ENCODE measurements around the gene CMTM2. TPM values are rescaled to one million over a fixed set of nuclear protein-coding genes. Genes with fewer than 3 reads are reported as not detected.

Gene CMTM2
- total and polyA plus RNA-seq, 9 of the 15 experiments (the other 6 are each of a cell fraction or from before 2014, with no cell fraction given) = not detected

DNA sequence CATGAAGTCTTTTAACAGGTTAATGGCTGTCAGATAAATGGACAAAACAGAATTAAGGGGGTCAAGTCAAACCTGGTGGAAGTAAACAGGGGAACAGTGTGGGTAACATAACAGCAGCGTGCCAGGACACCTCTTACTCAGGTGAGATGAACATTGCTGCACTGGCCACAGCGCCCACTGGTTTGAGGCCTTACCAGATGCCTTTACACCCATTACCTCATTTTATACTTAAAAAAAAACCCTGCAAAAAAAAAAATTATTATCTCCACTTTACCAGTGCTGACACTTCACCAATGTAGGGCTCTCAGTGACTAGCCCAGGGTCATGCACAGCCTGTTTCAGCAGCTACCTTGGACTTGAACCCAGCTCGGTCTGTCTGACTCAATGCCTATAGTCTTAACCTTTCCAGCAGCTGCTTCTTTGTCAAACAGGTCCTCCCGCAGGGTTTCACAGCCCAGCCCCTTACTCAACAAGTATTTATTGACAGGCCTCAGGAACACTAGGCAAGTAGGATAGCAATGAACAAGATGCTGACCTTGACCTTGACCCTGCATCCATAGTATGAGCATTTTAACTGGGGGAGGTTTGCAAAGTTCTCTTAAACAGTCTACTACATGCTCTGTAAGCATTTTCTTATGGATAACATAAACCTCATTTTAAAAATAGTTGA, 55.4 kb downstream of the CMTM2 start:
- Histone ChIP-seq H2AFZ (ENCODE audit: low read depth, low read length) (no peak overlapping the region), H3K27ac (ENCODE audit: extremely low read depth, low read depth, low read length) (no peak overlapping the region), H3K9me1 (ENCODE audit: control insufficient read depth, insufficient read depth, low read length) (peaks cover 4% of the 10 kb centered on the region), H3K4me1 (replicated peaks in 1 of 2; ENCODE audit: control insufficient read depth in 2 of 2, insufficient read depth in 2 of 2, low read length in 2 of 2) (peaks cover 14 to 20% of the 10 kb centered on the region in 2 experiments), H3K4me2 (ENCODE audit: insufficient read depth, low read length) (no peak overlapping the region), H3K4me3 (no peak overlapping the region), H3K9ac (ENCODE audit: insufficient read depth in 1 of 2, low read depth in 2 of 2, low read length in 2 of 2) (no peak overlapping the region), H3K27me3 (ENCODE audit: control insufficient read depth in 2 of 2, insufficient read depth in 2 of 2, low read length in 2 of 2) (no peaks in the 10 kb centered on the region), H3K36me3 (ENCODE audit: control insufficient read depth, insufficient read depth, low read length) (peaks cover 6% of the 10 kb centered on the region; the same call in 2 of the 3 replicates), H3K79me2 (ENCODE audit: control insufficient read depth, insufficient read depth, low read length) (no peaks in the 10 kb centered on the region), H3K9me3 (replicated peaks; ENCODE audit: control insufficient read depth, insufficient read depth, low read depth, low read length) (no peaks in the 10 kb centered on the region), H4K20me1 (replicated peaks; ENCODE audit: control insufficient read depth, insufficient read depth, low read length) (no peaks in the 10 kb centered on the region)
- 91% methylated on average over 4 of the region's 4 CpGs for WGBS (ENCODE audit: insufficient coverage, low coverage, missing lambda C conversion rate)
- no TSS peak for BruUV-seq (replicated peaks)
- FAIRE-seq (peak; percentile 35), ATAC-seq (no peak), DNase-seq (ENCODE audit: extremely low read depth in 1 of 4, low spot score in 3 of 4) (no peak)
- intact Hi-C loops (cut with micrococcal nuclease) (no loop called here), in situ Hi-C loops (cut with MboI) (no loop called here)
- ChIA-PET POLR2A (interaction anchor here (0.6 to 1.4 kb wide), 5 partner anchors 8 to 26 kb away, joined by 3 to 5 read pairs (median 4); no protein-coding TSS in a partner anchor), CTCF (ENCODE audit: low intra/inter-chr PET ratio) (no interaction called here)
- TF ChIP-seq ESRRA (IDR thresholded peaks at IDR 0.05; ENCODE audit: borderline replicate concordance, low read depth) = 0 out of 2 replicates have a peak, but pooled peaks have one; percentile 38
- no peak for TF ChIP-seq PML (IDR thresholded peaks at IDR 0.05; ENCODE audit: low read length)
- no peak for TF ChIP-seq SREBF1 (IDR thresholded peaks at IDR 0.05; ENCODE audit: borderline replicate concordance, low read depth, low read length)

DNA sequence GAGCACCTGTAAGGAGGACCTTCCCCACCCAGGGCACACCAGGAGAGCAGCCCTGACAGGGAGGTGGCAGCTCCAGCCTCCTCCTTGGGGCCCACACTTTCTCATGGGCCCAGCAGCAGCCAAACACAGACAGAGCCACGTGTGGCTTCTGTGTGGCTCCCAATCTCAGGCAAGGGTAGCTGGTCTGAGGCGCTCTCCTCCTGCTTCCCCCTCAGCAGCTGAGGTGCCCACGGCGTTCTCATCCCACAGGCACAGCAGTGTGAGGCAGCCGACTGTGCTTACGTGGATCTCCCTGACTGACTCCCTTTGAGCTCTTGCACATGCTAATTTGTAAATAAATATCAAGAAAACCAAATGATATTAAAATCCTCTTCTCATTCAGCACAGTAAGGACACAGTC, 56.1 kb downstream of the CMTM2 start:
- H4K20me1 ChIP-seq (replicated peaks; ENCODE audit: control insufficient read depth, insufficient read depth, low read length) = no peaks in the 10 kb centered on the region
- H3K36me3 ChIP-seq (ENCODE audit: control insufficient read depth, insufficient read depth, low read length) = peaks cover 4% of the 10 kb centered on the region; the same call in 1 of the 3 replicates
- WGBS (ENCODE audit: insufficient coverage, low coverage, missing lambda C conversion rate) = 82% methylated on average over 6 of the region's 6 CpGs
- DNase-seq (ENCODE audit: extremely low read depth in 1 of 4, low spot score in 3 of 4) = no peak
- peaks cover 14 to 28% of the 10 kb centered on the region in 2 experiments for H3K4me1 ChIP-seq (replicated peaks in 1 of 2; ENCODE audit: control insufficient read depth in 2 of 2, insufficient read depth in 2 of 2, low read length in 2 of 2)
- H3K9me1 ChIP-seq (ENCODE audit: control insufficient read depth, insufficient read depth, low read length) = peaks cover 4% of the 10 kb centered on the region
- H3K9me3 ChIP-seq (replicated peaks; ENCODE audit: control insufficient read depth, insufficient read depth, low read depth, low read length) = no peaks in the 10 kb centered on the region
- no peak overlapping the region for H3K4me3 ChIP-seq
- no TSS peak for BruUV-seq (replicated peaks)
- H3K9ac ChIP-seq (ENCODE audit: insufficient read depth in 1 of 2, low read depth in 2 of 2, low read length in 2 of 2) = peak overlapping the region in 1 of 2 experiments; percentile 80; a peak in 2 of 4 replicates
- H3K27ac ChIP-seq (ENCODE audit: extremely low read depth, low read depth, low read length) = no peak overlapping the region
- no peak overlapping the region for H3K4me2 ChIP-seq (ENCODE audit: insufficient read depth, low read length)
- no peak for FAIRE-seq
- ChIA-PET CTCF (ENCODE audit: low intra/inter-chr PET ratio) (no interaction called here), POLR2A (interaction anchor here (0.6 to 2.4 kb wide), 4 partner anchors 9 to 26 kb away, joined by 3 to 8 read pairs (median 4); no protein-coding TSS in a partner anchor)
- no peak for ATAC-seq
- intact Hi-C loops (cut with micrococcal nuclease) = no loop called here
- H3K79me2 ChIP-seq (ENCODE audit: control insufficient read depth, insufficient read depth, low read length) = no peaks in the 10 kb centered on the region
- in situ Hi-C loops (cut with MboI) = no loop called here
- no peak overlapping the region for H2AFZ ChIP-seq (ENCODE audit: low read depth, low read length)
- TF ChIP-seq ZNF263 (CRISPR knock-in tag; IDR thresholded peaks at IDR 0.05; ENCODE audit: borderline replicate concordance) (no peak), KAT7 (CRISPR knock-in tag; IDR thresholded peaks at IDR 0.05; ENCODE audit: borderline replicate concordance) (no peak), CCAR2 (IDR thresholded peaks at IDR 0.05; ENCODE audit: low read depth, low read length) (no peak), FUS (optimal IDR thresholded peaks at IDR 0.05; ENCODE audit: low read depth, low read length) (no peak), TRIM28 (IDR thresholded peaks at IDR 0.05) (no peak), RBFOX2 (IDR thresholded peaks at IDR 0.05; ENCODE audit: low read depth, low read length) (no peak), ATF7 (IDR thresholded peaks at IDR 0.05) (no peak)
- H3K27me3 ChIP-seq (ENCODE audit: control insufficient read depth in 2 of 2, insufficient read depth in 2 of 2, low read length in 2 of 2) = no peaks in the 10 kb centered on the region

All from K562 (cell line).